ENCODE measurements around the gene MLLT3.

Gene MLLT3

DNA sequence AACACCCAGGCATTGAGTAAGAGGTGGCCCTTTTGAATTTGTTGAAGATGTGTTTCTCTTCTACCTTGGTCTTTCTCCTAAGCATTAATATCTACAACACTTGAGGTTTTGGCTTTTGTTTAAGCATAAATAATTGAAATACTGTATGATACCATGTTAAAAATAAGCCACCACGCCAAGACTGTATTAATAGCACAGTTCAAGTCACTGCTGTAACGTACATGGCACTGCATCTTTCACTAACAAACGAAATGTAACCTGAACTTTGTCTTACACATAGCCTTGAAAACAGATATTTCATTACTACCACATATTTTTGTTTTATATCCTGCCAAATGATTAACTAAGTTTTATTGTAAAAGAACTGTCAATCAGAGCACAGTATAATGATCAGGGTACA lies 112.8 kb downstream of the MLLT3 start:
- Mint-ChIP-seq H3K27me3 (ENCODE audit: low read depth) (no peaks in the 10 kb centered on the region), H3K4me3 (no peak overlapping the region), H3K4me1 (peaks cover 35% of the 10 kb centered on the region), H3K36me3 (ENCODE audit: low read depth) (peaks cover 5% of the 10 kb centered on the region), H3K9me3 (no peaks in the 10 kb centered on the region), H3K27ac (no peak overlapping the region)
- no peak for TF ChIP-seq CTCF (IDR thresholded peaks at IDR 0.05; ENCODE audit: unreplicated experiment in 3 of 3)

- peak overlapping the region; percentile 11 to 25 (median 16) for H3K27ac Mint-ChIP-seq
- TF ChIP-seq CTCF (IDR thresholded peaks at IDR 0.05; ENCODE audit: unreplicated experiment in 3 of 3) = no peak
These were observed 114.1 kb downstream of the MLLT3 start for GRCh38 chr9:20508242-20508641.

GRCh38 chr9:20507431-20507830 lies 114.9 kb downstream of the MLLT3 start:
- H3K9me3 Mint-ChIP-seq = peaks cover 9% of the 10 kb centered on the region
- H3K4me3 Mint-ChIP-seq = no peak overlapping the region
- no peaks in the 10 kb centered on the region for H3K27me3 Mint-ChIP-seq (ENCODE audit: low read depth)
- H3K27ac Mint-ChIP-seq = no peak overlapping the region
- H3K4me1 Mint-ChIP-seq = peaks cover 26% of the 10 kb centered on the region
- peaks cover 15% of the 10 kb centered on the region for H3K36me3 Mint-ChIP-seq (ENCODE audit: low read depth)
- no peak for TF ChIP-seq CTCF (IDR thresholded peaks at IDR 0.05; ENCODE audit: unreplicated experiment in 3 of 3)

More at GRCh38 chr9:20508242-20508641, 114.1 kb downstream of the MLLT3 start:
- Mint-ChIP-seq H3K27me3 (ENCODE audit: low read depth) (no peaks in the 10 kb centered on the region), H3K4me1 (peaks cover 34% of the 10 kb centered on the region), H3K4me3 (no peak overlapping the region), H3K9me3 (peaks cover 6% of the 10 kb centered on the region), H3K36me3 (ENCODE audit: low read depth) (peaks cover 15% of the 10 kb centered on the region)

GRCh38 chr9:20506099-20506900 lies 116.0 kb downstream of the MLLT3 start:
- Mint-ChIP-seq H3K36me3 (ENCODE audit: low read depth) (peaks cover 15% of the 10 kb centered on the region), H3K4me1 (peaks cover 20% of the 10 kb centered on the region), H3K4me3 (no peak overlapping the region), H3K9me3 (peaks cover 9% of the 10 kb centered on the region), H3K27me3 (ENCODE audit: low read depth) (no peaks in the 10 kb centered on the region), H3K27ac (peak overlapping the region in 1 of 3 experiments; percentile 32)
- no peak for TF ChIP-seq CTCF (IDR thresholded peaks at IDR 0.05; ENCODE audit: unreplicated experiment in 3 of 3)

DNA sequence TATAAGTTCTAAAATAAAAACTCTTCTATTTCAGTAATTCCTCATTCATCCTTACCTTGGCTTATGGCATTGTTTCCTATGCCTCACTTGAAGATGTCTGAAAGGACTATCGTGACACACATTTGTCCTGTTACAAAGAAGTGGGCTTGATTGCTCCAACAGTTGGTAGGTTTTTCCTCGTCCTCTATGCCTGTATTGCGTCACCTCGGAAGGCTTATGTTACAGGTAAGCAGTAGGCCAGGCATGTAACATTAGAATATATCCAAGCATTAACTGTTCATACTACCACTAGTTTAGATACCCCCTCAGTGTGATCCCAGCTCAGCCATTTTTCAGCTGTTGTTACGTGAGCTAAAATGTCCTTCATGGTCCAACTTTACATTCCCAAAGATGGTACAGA lies 116.7 kb downstream of the MLLT3 start:
- TF ChIP-seq CTCF (IDR thresholded peaks at IDR 0.05; ENCODE audit: unreplicated experiment in 3 of 3) = no peak
- H3K36me3 Mint-ChIP-seq (ENCODE audit: low read depth) = peaks cover 15% of the 10 kb centered on the region
- peaks cover 9% of the 10 kb centered on the region for H3K9me3 Mint-ChIP-seq
- H3K4me3 Mint-ChIP-seq = no peak overlapping the region
- H3K27ac Mint-ChIP-seq = no peak overlapping the region
- H3K4me1 Mint-ChIP-seq = peaks cover 20% of the 10 kb centered on the region
- no peaks in the 10 kb centered on the region for H3K27me3 Mint-ChIP-seq (ENCODE audit: low read depth)

GRCh38 chr9:20504930-20505329 lies 117.4 kb downstream of the MLLT3 start:
- Mint-ChIP-seq H3K4me3 (no peak overlapping the region), H3K36me3 (ENCODE audit: low read depth) (peaks cover 15% of the 10 kb centered on the region), H3K4me1 (peaks cover 20% of the 10 kb centered on the region), H3K27me3 (ENCODE audit: low read depth) (no peaks in the 10 kb centered on the region), H3K9me3 (peaks cover 9% of the 10 kb centered on the region), H3K27ac (no peak overlapping the region)
- TF ChIP-seq CTCF (IDR thresholded peaks at IDR 0.05; ENCODE audit: unreplicated experiment in 3 of 3) = no peak

Measured in nephron (organoid).